ENCODE results near the gene FBXO27.
"Not testable (repeated sequence)": the region's sequence is repeated elsewhere in the genome, so short reads cannot be mapped to it uniquely, and the experiment has no call there.

The FBXO27 gene

GRCh38 chr19:39032063-39032918 is at the start of gene FBXO27:
Gene FBXO27, minus strand, starts transcription at chr19:39032549. Its CDS starts 322 bp downstream, at chr19:39032227.
- DNase-seq, result no peak

GRCh38 chr19:39080431-39080830 is 48.1 kb upstream of the FBXO27 start:
- no peak for DNase-seq

- DNase-seq, result no peak
Measured at GRCh38 chr19:39078436-39079200, 46.3 kb upstream of the FBXO27 start.

- DNase-seq, result no peak
Measured at GRCh38 chr19:39077323-39077722, 45.0 kb upstream of the FBXO27 start.

GRCh38 chr19:39074942-39075341 is 42.6 kb upstream of the FBXO27 start:
- DNase-seq, result no peak

- no peak for DNase-seq
Measured at GRCh38 chr19:39074205-39074692, 41.9 kb upstream of the FBXO27 start.

- DNase-seq, result no peak
Measured at GRCh38 chr19:39070888-39071287, 38.5 kb upstream of the FBXO27 start.

- DNase-seq, result not testable (repeated sequence)
Measured at GRCh38 chr19:39068259-39068658, 35.9 kb upstream of the FBXO27 start.

GRCh38 chr19:39067104-39067503 is 34.8 kb upstream of the FBXO27 start:
- DNase-seq, result no peak

GRCh38 chr19:39065928-39066327 is 33.6 kb upstream of the FBXO27 start:
- no peak for DNase-seq

- no peak for DNase-seq
Measured at GRCh38 chr19:39064405-39064804, 32.1 kb upstream of the FBXO27 start.

- no peak for DNase-seq
Measured at GRCh38 chr19:39060171-39060570, 27.8 kb upstream of the FBXO27 start.

GRCh38 chr19:39059302-39059701 is 27.0 kb upstream of the FBXO27 start:
- DNase-seq, result no peak

GRCh38 chr19:39057615-39058014 is 25.3 kb upstream of the FBXO27 start:
- no peak for DNase-seq

GRCh38 chr19:39054091-39054470 is 21.7 kb upstream of the FBXO27 start:
- DNase-seq, result no peak

GRCh38 chr19:39053276-39054090 is 21.1 kb upstream of the FBXO27 start:
- DNase-seq, result no peak

GRCh38 chr19:39052846-39053245 is 20.5 kb upstream of the FBXO27 start:
- DNase-seq, result no peak

- DNase-seq, result no peak
Measured at GRCh38 chr19:39052243-39052746, 19.9 kb upstream of the FBXO27 start.

- DNase-seq, result no peak
Measured at GRCh38 chr19:39047073-39047472, 14.7 kb upstream of the FBXO27 start.

- DNase-seq, result no peak
Measured at GRCh38 chr19:39046037-39046821, 13.9 kb upstream of the FBXO27 start.

GRCh38 chr19:39045506-39045905 is 13.2 kb upstream of the FBXO27 start:
- no peak for DNase-seq

GRCh38 chr19:39038098-39038497 is 5.7 kb upstream of the FBXO27 start:
- DNase-seq, result no peak

Measured in SIG-M5 (cell line).